ENCODE data around the gene SLC6A5. TPM values are rescaled to one million over a fixed set of nuclear protein-coding genes. Genes with fewer than 3 reads are reported as not detected.
"Not testable (repeated sequence)": the region's sequence is repeated elsewhere in the genome, so short reads cannot be mapped to it uniquely, and the experiment has no call there.

SLC6A5 gene
- polyA plus RNA-seq (ENCODE audit: insufficient read length): 0.47 TPM
- long read RNA-seq, donor 1: 0 reads
- long read RNA-seq, donor 2: 0 reads
- long read RNA-seq, donor 3: 0 reads
- long read RNA-seq, donor 4: 0 reads
- long read RNA-seq, donor 5: 0 reads
- long read RNA-seq, donor 6: 0 reads
- long read RNA-seq, donor 7: 0 reads
- long read RNA-seq, donor 8: 0 reads

DNA sequence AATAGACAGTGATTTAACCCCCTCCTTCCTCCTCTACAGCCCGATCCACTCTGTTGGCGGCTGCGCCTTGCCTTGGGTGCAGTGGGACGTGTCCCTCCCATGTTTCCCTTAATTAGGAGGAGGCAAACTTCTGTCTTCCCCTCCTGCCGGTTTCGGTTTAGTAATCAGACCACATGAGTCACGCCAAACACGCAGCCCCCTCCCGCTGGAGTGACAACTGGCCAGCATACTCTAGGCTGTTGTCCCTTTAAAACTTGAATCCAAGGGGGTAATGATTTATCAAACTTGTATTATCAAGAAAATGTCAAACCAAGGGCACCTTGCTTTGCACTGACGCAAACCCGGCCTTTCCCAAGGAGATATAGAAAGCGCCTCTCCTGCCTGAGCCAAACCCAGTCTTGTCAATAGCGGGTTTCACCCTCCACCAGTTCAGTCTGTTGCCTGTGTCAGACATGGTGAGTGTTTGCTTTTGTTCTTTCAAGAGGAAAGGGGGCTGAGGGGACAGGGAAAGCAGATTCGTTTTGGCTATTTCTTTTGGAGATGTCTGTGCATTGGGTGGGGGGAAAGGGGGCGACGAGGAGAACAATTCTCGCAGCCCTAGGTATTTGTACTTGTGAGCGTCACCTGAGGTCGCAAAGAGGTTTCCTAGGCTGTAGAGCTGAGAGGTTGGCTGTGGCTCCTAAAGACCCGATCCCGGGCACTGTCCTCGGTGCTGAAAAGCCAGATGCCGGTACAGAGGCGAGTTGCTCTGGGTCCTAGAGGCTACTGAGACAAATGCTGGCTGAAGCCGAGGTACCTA is at the start of gene SLC6A5:
Gene SLC6A5, plus strand, starts transcription at position 388 of the 799 bp plus-strand sequence. Its CDS starts 65 bp downstream, at position 453.
- peak; percentile 86 for DNase-seq

DNA sequence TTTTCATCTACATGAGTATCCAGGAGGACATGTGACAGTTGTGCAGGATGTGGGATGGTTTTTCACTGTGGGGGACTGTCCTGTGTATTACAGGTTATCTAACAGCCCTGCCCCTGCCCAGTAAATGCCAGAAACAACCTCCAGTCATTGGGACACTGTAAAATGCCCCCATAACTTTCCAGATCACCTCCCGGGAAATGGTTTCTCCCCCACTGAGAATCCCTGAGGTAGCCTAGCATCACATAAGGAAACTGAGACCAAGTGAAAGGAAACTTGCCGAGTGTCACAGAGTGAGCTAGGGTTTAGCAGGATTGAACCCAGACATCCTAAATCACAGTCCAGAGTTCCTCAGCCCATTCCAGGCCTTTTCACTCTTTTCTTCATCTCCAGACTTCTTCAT is 48.3 kb upstream of the SLC6A5 start:
- DNase-seq: no peak

DNA sequence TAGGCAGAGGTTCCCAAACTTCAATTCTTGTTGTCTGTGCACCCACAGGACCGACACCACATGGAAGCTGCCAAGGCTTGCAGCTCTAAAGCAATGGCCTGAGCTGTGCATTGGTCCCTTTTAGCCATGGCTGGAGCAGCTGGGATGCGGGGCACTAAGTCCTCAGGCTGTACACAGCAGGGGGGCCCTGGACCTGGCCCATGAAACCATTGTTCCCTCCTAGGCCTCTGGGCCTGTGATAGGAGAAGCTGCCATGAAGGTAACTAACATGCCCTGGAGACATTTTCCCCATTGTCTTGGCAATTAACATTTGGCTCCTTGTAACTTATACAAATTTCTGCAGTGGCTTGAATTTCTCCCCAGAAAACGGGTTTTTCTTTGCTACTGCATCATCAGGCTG is 43.6 kb upstream of the SLC6A5 start:
- no peak for DNase-seq

DNA sequence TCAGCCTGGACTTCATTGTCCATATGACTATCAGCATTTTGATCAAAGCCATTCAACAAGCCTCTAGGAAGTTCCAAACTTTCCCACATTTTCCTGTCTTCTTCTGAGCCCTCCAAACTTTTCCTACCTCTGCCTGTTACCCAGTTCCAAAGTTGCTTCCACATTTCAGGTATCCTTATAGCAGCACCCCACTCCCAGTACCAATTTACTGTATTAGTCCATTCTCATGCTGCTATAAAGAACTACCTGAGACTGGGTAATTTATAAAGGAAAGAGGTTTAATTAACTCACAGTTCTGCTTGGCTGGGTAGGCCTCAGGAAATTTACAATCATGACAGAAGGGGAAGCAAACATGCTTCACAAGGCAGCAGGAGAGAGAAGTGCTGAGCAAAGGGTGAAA is 43.0 kb upstream of the SLC6A5 start:
- DNase-seq: not testable (repeated sequence)

DNA sequence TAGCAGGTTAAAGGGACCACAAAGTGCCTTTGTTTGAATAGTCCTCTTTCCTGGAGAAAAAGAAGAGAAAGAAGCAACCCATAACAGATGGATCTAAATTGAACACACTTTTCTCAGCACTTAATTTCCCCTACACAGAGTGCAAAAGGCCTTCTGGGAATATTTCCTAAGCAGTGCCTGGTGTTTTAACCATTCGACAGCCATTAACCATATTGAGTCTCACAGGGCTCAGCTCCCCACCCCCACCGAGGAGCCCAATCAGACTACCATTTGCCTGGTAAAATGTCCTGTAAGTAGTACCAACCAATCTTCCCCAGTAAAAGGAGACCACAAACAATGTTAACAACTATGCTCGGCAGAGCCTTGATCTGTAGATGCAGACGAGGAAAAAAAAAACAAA is 40.7 kb upstream of the SLC6A5 start:
- DNase-seq: no peak

DNA sequence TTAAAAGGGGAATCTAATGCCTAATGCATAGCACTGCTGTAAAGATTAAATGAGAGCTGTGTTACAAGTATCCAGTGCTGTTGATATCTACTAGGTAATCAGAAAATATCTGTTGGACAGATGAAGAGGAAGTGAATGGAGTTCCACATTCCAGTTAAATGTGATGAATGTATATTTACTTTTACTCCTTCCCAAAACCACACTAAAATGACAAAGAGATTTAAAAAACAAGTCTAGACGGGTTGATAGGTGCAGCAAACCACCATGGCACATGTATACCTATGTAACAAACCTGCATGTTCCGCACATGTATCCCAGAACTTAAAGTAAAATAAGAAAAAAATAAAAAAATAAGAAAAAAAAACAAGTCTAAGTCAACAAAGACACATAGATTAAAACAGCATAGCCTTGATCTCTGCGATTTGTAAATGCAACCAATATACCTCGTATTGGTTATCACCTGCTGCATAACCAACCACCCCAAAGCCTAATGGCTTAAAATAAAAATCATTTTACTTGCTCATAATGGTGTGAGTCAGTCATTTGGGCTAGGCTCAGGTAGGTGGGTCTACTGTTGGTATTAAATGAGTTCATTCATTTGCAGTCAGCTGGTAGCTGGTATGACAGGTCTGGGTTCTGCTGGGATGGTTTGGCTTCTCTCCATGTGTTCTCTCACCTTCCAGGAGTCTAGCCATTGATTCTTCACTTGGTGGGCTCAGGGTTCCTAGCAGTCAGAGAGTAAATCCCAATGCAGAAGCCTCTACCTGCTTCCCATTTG is 39.7 kb upstream of the SLC6A5 start:
- no peak for DNase-seq

DNA sequence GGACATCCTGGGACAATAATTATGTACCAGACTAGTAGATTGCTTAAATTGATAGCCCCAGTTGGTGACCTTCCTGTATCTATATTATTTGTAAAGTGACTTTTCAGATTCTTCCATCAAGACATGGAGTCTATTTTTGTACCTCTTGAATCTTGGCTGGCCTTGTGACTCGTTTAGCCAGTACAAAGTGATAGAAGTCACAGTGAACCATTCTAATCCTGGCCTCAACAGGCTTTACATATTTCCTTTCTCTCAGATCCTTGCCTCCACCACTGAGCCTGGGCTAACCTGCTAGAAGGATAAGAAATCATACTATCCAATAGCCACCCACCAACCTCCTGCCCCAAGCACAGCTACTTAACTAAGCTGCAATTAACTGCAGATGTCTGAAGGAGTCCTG is 37.5 kb upstream of the SLC6A5 start:
- DNase-seq: no peak

DNA sequence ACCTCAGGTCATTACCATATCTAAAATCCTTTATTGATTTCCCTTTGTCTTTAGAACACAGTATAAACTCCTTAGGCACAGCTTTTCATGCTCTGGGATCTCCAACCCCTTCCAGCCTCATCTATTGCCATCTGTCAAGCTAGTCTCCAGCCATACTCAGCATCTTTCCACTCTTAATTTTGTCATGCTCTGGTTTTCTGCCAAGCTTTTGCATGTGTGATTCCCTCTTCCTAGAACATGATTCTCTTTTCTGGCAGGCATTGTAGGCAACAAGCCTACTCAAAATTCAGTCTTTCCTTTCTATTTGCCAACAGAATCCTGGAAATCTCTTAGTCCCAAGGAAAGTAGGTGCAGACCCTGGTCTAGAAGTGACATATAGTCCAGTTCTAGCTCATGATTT is 35.5 kb upstream of the SLC6A5 start:
- no peak for DNase-seq

DNA sequence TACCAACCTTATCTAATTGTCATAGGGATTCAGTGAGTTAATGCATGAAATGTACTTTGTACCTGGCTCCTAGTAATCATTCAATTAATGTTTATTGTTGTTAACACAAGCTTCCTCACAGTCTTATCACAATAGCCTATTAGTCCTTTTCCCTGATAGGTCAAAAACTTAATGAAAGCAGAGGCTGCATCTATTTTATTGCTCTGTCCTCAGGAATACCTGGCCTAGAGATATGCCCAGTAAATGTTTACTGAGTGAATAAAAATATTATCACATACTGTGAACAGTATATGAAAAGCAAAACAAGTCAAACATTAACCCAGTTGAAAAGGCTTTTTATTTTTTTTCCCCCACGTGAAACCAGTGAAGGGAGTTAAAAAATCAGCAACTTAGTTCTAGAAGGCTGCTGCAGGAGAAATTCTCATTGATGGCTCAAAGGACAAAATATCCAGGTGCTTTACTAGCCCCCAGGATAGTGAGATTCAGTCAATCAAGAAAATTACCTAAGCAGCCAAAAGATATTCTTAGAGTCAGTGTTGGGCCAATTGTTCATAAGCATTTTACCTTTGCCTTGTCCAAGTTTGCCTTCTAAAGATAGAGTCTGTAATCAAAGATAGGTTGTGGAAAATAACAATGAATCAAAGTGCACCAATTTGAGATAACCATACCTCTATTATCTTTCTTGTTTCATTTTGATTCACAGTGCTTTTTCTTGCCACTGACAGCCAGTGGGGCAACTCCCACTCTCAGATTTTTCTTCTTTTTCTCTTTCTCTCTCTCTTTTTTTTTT is 34.4 kb upstream of the SLC6A5 start:
- no peak for DNase-seq

DNA sequence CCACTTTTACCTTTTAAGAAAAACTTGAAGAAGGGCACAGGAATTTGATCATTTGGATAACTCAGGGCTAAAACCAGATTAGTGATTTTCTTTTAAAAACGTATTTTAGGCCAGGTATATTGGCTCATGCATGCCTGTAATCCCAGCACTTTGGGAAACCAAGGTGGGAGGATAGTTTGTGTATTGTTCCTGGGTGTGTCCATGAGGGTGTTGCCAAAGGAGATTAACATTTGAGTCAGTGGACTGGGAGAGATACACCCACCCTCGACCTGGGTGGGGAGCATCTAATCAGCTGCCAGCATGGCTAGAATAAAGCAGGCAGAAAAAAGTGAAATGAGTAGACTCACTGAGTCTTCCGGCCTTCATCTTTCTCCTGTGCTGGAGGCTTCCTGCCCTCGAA is 33.3 kb upstream of the SLC6A5 start:
- DNase-seq: not testable (repeated sequence)

DNA sequence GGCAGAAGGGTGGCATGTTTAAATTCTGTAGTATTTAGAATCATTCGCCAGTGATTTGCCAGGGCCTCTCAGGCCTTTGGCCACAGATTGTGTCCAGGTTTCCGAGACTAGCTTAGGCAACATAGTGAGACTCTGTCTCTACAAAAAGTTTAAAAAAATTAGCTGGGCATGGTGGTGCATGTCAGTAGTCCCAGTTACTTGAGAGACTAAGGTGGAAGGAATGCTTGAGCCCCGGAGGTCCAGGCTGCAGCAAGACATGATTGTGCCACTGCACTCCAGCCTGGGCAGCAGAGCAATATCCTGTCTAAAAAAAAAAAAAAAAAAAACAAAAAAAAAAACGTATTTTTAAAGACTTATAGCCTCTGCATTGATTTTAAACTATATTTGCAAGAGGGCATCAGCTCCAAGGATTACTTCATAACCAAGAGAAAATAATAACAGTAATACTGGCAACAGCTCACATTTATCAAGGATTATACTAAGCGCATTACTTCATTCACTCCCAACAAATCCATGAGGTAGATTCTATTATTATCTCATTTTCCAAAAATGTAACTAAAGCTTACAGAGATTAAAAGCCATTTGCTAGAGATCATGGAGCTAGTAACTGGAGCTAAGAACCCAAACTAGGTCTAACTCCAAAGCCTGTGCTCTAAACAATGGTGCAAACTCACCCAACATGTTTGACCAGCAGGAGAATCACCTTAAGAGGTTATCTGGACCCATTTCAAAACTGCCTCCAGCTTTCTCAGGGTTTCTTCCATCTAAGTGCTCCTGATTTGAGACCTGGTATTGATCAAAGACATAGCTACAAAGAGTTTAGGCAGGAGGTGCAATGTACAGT is 32.6 kb upstream of the SLC6A5 start:
- DNase-seq: no peak

DNA sequence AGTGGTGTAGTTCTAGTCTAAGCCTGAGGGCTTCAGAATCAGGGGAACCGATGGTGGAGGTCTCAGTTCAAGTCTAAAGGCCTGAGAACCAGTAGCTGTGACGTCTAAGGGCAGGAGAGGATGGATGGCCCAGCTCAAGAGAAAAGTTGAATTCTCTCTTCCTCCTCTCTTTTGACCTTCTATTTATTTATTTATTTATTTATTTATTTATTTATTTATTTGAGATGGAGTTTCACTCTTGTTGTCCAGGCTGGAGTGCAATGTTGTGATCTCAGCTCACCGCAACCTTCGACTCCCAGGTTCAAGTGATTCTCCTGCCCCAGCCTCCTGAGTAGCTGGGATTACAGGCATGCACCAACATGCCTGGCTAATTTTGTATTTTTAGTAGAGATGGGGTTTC is 19.7 kb upstream of the SLC6A5 start:
- not testable (repeated sequence) for DNase-seq

DNA sequence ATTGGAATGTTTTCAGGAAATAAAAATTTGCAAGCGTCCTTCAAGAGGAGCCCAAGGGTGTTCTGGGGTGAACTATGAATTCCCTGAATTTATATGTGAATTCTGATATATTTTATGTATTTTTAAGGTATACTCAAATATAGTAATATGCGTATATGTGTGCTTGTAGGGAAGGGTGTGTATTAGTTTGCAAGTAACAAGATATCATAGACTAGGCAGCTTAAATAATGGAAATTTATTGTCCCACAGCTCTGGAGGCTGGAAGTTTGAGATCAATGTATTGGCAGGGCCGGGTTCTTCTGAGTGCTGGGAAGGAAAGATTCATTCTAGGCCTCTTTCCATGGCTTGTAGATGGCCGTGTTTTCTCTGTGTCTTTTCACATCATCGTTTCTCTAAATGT is 16.2 kb upstream of the SLC6A5 start:
- no peak for DNase-seq

DNA sequence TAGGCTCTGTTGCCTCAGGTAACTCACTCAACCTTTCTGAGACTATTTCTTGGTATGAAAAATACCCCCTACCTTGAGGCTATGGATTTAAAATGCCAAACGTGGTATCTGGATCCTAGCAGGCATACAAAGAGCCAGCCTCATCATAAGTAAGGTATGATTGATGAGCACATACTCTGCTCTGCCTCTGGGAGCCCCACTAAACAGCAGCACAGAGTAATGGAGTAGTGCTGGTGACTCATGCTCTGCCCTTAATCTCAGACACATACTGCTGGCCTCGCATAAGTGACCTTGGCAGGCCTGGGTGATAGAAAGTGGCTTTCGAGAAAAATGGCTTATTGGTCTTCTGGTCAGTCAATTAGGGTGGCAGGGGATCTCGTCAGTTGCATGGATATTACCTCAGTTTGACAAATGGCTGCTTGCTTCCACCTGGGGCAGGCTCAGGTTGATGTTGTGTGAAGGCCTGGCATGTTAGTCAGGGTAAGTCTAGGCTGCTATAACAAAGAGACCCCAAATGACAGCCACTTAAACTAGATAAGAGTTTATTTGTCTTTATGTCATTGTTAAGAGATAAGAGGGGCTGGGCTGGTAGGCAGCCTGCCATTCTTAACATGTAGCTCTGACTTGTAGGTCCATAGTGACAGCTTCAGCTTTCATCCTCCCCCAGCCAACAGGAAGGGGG is 15.2 kb upstream of the SLC6A5 start:
- no peak for DNase-seq

DNA sequence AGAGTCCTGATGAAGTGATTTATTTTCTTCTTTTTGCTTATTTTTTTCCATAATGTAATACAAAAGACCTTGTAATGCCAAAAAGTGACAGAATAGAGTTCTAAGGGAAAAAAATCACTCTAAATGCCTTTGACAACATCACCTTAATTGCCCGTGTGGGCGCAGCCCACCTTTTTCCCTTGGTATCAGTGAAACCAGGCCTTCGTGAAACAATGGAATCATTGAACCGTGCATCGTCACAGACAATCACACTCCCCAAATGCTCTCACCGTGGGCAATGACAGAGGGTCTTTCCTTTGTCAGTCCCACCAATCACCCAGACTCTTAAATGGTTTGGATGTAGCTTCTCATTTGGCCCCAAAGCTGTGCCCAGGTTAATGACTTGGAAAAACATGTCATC is 9.6 kb upstream of the SLC6A5 start:
- no peak for DNase-seq

DNA sequence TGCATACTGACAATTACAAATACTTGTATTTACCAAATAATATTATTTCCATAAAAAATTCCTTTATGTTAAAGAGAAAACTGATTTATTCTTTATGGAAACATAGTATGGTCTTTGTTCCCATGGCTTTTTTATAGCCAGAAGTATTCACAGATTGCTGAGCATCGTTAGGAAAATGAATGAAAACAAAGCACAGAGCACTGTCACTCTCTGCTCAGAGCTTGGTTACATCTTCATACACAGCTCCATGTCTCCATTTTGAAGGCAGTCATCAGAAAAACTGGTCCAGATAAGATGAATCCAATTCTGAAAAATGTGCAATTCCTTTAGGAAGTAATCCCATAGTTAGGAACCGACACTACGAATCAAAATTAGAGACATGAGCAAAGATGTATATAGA is 9.0 kb upstream of the SLC6A5 start:
- no peak for DNase-seq

DNA sequence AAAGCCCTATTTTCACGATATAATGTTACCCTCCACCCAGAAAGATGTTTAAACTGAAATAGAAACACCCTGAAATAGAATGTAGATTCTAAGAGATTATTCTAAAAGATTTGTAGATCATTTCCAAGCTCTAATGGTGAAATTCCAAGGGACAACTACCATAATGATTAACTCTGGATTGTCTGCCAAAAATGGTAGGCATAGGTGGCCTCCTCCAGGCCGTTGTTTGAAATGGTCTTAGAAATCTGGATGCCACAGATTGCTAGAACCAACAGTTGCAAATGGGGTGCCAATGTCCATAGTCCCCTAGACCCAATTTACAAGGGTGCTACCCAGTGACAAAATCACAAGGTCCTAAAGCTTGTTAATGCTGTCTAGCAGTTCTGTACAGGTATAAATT is 6.7 kb upstream of the SLC6A5 start:
- no peak for DNase-seq

DNA sequence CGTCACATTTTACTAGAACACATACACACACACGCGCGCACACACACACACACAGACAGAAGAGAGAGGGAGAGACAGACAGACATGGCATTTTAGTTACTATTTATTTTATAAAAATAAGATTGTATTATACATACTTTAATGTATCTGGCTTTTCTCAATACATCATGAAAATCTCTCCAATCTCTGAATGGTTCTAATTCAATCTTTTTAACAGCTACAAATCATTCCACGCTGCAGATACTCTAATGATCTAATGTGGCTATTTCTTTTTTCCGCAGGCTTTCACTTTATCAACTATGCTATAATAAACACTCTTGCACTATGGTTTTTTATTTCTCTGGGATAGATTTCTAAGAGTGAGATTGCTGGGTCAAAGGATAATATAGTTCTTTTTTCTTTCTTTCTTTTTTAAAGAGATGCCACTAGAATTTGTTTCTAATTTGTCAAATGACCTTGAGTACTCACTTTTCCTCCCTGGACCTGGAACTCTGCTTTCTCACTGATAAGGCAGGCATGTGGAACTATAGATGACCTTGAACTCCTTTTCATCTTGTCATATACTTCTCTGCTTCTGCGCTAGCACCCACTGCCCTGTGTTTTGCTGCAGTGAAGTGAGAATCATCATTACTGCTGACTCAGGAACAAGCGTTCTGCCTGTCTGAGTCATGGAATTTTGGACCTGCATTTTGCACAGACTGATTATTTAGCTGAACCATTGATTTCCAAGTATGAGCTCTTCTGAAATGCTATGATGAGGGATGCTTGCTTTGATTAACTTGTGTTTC is 4.9 kb upstream of the SLC6A5 start:
- DNase-seq: no peak

DNA sequence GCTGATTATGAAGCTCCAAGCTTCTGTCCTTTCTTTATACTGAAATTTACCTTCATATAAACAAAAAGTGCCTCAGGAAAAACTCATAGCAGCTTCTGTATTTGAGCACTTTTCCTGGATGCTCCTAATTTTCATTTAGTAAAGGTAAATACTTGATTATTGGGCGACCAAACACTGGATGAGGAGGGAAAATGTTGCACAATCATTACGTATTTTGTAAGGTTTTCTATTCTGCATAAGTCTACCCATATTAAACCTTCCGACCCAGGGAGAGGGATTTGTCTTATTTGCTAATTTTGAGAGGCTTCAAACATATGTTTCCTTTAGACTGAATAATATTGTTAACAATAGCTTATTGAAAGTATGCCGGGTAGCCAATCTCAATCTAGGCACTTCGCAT is 4.3 kb upstream of the SLC6A5 start:
- DNase-seq: no peak

Measured in left kidney (tissue), 8 donors.